IMR-90 (cell line): ENCODE measurements around the gene FSIP1. TPM values are rescaled to one million over a fixed set of nuclear protein-coding genes. Genes with fewer than 3 reads are reported as not detected.

Experiments used
- ATAC-seq: fragments of 200-7000 bp; cut with Tn5 transposase; 2 replicates; pipeline ENCODE4 v1.9.1; 2020; ENCODE audit warnings: low read depth, mild to moderate bottlenecking, moderate library complexity
- BruUV-seq: library from RNA; stranded (reverse); fragments of 400-500 nt; replicated peaks from 2 replicates; lab custom pipeline; 2021; lab: Mats Ljungman, UMichigan
- CTCF ChIA-PET: fragments of 300-600 bp; formaldehyde crosslinking; extraction: SDS; loops from one replicate; lab custom pipeline; 2021; ENCODE audit warnings: antibody characterized with exemption; lab: Yijun Ruan, JAX
- POLR2A ChIA-PET: fragments of 300-600 bp; sonication (Branson Sonifier 250); formaldehyde crosslinking; loops from one replicate; lab custom pipeline; 2022; ENCODE audit warnings: antibody characterized with exemption; ENCODE audit not compliant: unreplicated experiment; lab: Charles Lee
- DNase-seq: peaks from one replicate; pipeline ENCODE4 v3.0.0; 2013
- H2AFZ ChIP-seq: replicated peaks from 2 replicates; pipeline ENCODE3; 2013; ENCODE audit warnings: low read length, mild to moderate bottlenecking; ENCODE audit not compliant: poor library complexity
- H2AK5ac ChIP-seq: 2 replicates; pipeline ENCODE4 v1.6.1; 2013; ENCODE audit warnings: low read depth, low read length, inconsistent platforms
- H2AK9ac ChIP-seq: replicated peaks from 2 replicates; pipeline ENCODE3; 2013; ENCODE audit warnings: mild to moderate bottlenecking, low read depth, low read length, moderate library complexity; ENCODE audit not compliant: poor library complexity
- H2BK120ac ChIP-seq: 2 replicates; pipeline ENCODE4 v1.6.1; 2013; ENCODE audit warnings: low read depth, low read length, inconsistent platforms
- H2BK15ac ChIP-seq: 3 replicates; pipeline ENCODE4 v1.6.1; 2013; ENCODE audit warnings: low read depth, low read length, inconsistent platforms
- H2BK20ac ChIP-seq: 2 replicates; pipeline ENCODE4 v1.6.1; 2013; ENCODE audit warnings: low read depth, mild to moderate bottlenecking, inconsistent platforms, low read length, moderate library complexity
- H2BK5ac ChIP-seq: 2 replicates; pipeline ENCODE4 v1.6.1; 2013; ENCODE audit warnings: mild to moderate bottlenecking, low read depth, low read length, inconsistent platforms; ENCODE audit not compliant: poor library complexity, severe bottlenecking
- H3K14ac ChIP-seq: replicated peaks from 2 replicates; pipeline ENCODE4 v1.6.1; 2013; ENCODE audit warnings: low read depth, low read length, inconsistent platforms
- H3K18ac ChIP-seq: 2 replicates; pipeline ENCODE4 v1.6.1; 2013; ENCODE audit warnings: low read depth, low read length, control low read depth
- H3K23ac ChIP-seq: 2 replicates; pipeline ENCODE4 v1.6.1; 2013; ENCODE audit warnings: low read depth, low read length, inconsistent platforms
- H3K27ac ChIP-seq: 2 replicates; pipeline ENCODE4 v1.5.1; 2013; ENCODE audit warnings: mild to moderate bottlenecking, control low read depth, low read length; ENCODE audit not compliant: insufficient read depth
- H3K27me3 ChIP-seq: 2 replicates; pipeline ENCODE4 v1.6.1; 2013; ENCODE audit warnings: low read length; ENCODE audit not compliant: control insufficient read depth, insufficient read depth
- H3K36me3 ChIP-seq: 2 replicates; pipeline ENCODE4 v1.6.1; 2013; ENCODE audit warnings: low read length, mixed read lengths; ENCODE audit not compliant: control insufficient read depth, insufficient read depth
- H3K4ac ChIP-seq: 2 replicates; pipeline ENCODE4 v1.6.1; 2013; ENCODE audit warnings: low read depth, low read length, inconsistent platforms
- H3K4me1 ChIP-seq: 2 replicates; pipeline ENCODE4 v1.6.1; 2013; ENCODE audit warnings: low read length, mixed read lengths; ENCODE audit not compliant: control insufficient read depth, insufficient read depth
- H3K4me2 ChIP-seq: 2 replicates; pipeline ENCODE4 v1.6.1; 2013; ENCODE audit warnings: low read depth, mild to moderate bottlenecking, control low read depth, low read length, moderate library complexity
- H3K4me3 ChIP-seq: 2 replicates; pipeline ENCODE4 v1.5.1; 2013; ENCODE audit warnings: low read depth, mild to moderate bottlenecking, control low read depth, low read length, moderate library complexity; ENCODE audit not compliant: insufficient read depth
- H3K56ac ChIP-seq: 2 replicates; pipeline ENCODE4 v1.6.1; 2013; ENCODE audit warnings: low read length, inconsistent platforms; ENCODE audit not compliant: insufficient read depth; ENCODE audit errors: extremely low read depth
- H3K79me1 ChIP-seq, 2 experiments: 2 replicates each; pipeline ENCODE4 v1.6.1; 2013; ENCODE audit warnings: low read length in 2 of 2, inconsistent platforms in 1 of 2, low read depth in 1 of 2
- H3K9ac ChIP-seq: 2 replicates; pipeline ENCODE4 v1.6.1; 2013; ENCODE audit warnings: low read depth, low read length, control low read depth
- H3K9me1 ChIP-seq: 2 replicates; pipeline ENCODE4 v1.6.1; 2013; ENCODE audit warnings: low read length, inconsistent platforms; ENCODE audit not compliant: insufficient read depth
- H3K9me3 ChIP-seq: 2 replicates; pipeline ENCODE4 v1.6.1; 2013; ENCODE audit warnings: low read length; ENCODE audit not compliant: control insufficient read depth, insufficient read depth
- H4K20me1 ChIP-seq: 2 replicates; pipeline ENCODE4 v1.6.1; 2013; ENCODE audit warnings: low read length, inconsistent platforms; ENCODE audit not compliant: insufficient read depth
- H4K5ac ChIP-seq: 2 replicates; pipeline ENCODE4 v1.6.1; 2013; ENCODE audit warnings: mild to moderate bottlenecking, low read depth, low read length, control low read depth
- H4K8ac ChIP-seq, 2 experiments: 2 replicates each; pipeline ENCODE4 v1.6.1; 2013; ENCODE audit warnings: low read depth in 2 of 2, low read length in 2 of 2, control low read depth in 1 of 2, inconsistent platforms in 1 of 2
- H4K91ac ChIP-seq: 2 replicates; pipeline ENCODE4 v1.6.1; 2013; ENCODE audit warnings: low read depth, low read length, inconsistent platforms; ENCODE audit not compliant: insufficient read depth
- BHLHE40 ChIP-seq: fragments of 150-350 bp; IDR thresholded peaks from 2 replicates; pipeline ENCODE4 v1.6.1; 2016; ENCODE audit warnings: mild to moderate bottlenecking, low read depth, low read length
- CEBPB ChIP-seq: IDR thresholded peaks from 2 replicates; pipeline ENCODE4 v1.6.1; 2012; ENCODE audit warnings: low read depth, low read length, improper control_type of control experiment
- CHD1 ChIP-seq: IDR thresholded peaks from 2 replicates; pipeline ENCODE4 v1.6.1; 2012; ENCODE audit warnings: low read depth, low read length, improper control_type of control experiment
- CTCF ChIP-seq: conservative IDR thresholded peaks from 2 replicates; pipeline ENCODE4 v1.5.1; 2012; ENCODE audit warnings: mild to moderate bottlenecking, low read depth, low read length, improper control_type of control experiment
- ELK1 ChIP-seq: fragments of 150-350 bp; IDR thresholded peaks from 2 replicates; pipeline ENCODE4 v1.6.1; 2016; ENCODE audit warnings: low read depth, mild to moderate bottlenecking, low read length, moderate library complexity, borderline replicate concordance
- FOS ChIP-seq: fragments of 150-350 bp; IDR thresholded peaks from 2 replicates; pipeline ENCODE4 v1.6.1; 2016; ENCODE audit warnings: low read depth, low read length
- MAFK ChIP-seq: IDR thresholded peaks from 2 replicates; pipeline ENCODE4 v1.6.1; 2012; ENCODE audit warnings: low read depth, low read length, improper control_type of control experiment
- MXI1 ChIP-seq: IDR thresholded peaks from 2 replicates; pipeline ENCODE4 v1.6.1; 2012; ENCODE audit warnings: low read depth, mild to moderate bottlenecking, low read length, moderate library complexity, borderline replicate concordance
- RAD21 ChIP-seq: IDR thresholded peaks from 2 replicates; pipeline ENCODE4 v1.6.1; 2012; ENCODE audit warnings: low read length, improper control_type of control experiment
- RCOR1 ChIP-seq: IDR thresholded peaks from 2 replicates; pipeline ENCODE4 v1.6.1; 2012; ENCODE audit warnings: mild to moderate bottlenecking, low read length, improper control_type of control experiment; ENCODE audit not compliant: insufficient replicate concordance
- RFX5 ChIP-seq: IDR thresholded peaks from 2 replicates; pipeline ENCODE4 v1.8.0; 2012; ENCODE audit warnings: low read depth, mild to moderate bottlenecking, low read length, moderate library complexity
- SMC3 ChIP-seq: fragments of 150-350 bp; IDR thresholded peaks from 2 replicates; pipeline ENCODE4 v1.6.1; 2016; ENCODE audit warnings: low read depth, mild to moderate bottlenecking, antibody characterized with exemption, low read length, moderate library complexity
- USF2 ChIP-seq: fragments of 150-350 bp; IDR thresholded peaks from 2 replicates; pipeline ENCODE4 v1.6.1; 2017; ENCODE audit warnings: mild to moderate bottlenecking, antibody characterized with exemption, low read length, low read depth
- whole genome bisulfite sequencing, 2 experiments: methylation state at CpG; one replicate each; pipeline versions ENCODE4 v1.1.5 to v1.1.7; 2013; ENCODE audit warnings: missing lambda C conversion rate in 2 of 2; ENCODE audit not compliant: insufficient read length in 1 of 2; ENCODE audit errors: extremely low coverage in 2 of 2; 5-methylcytosine and 5-hydroxymethylcytosine counted together
- dilution Hi-C: fragments of 300-500 bp; cut with HindIII; formaldehyde crosslinking; loops from one replicate; pipeline ENCODE4 v1.14.3; 2018; ENCODE audit warnings: low sequenced_read_pairs; ENCODE audit not compliant: unreplicated experiment
- in situ Hi-C: fragments of 300-500 bp; cut with MboI; formaldehyde crosslinking; loops from 3 replicates; pipeline ENCODE4 v1.14.3; 2019; ENCODE audit warnings: low sequenced_read_pairs, inconsistent platforms, mixed read lengths
- intact Hi-C: fragments of 100-400 bp; cut with micrococcal nuclease; formaldehyde crosslinking; loops from 2 replicates; pipeline ENCODE4 v1.10.0; 2022
- polyA plus RNA-seq, 3 experiments: library from polyadenylated mRNA; depleted of rRNA; stranded (reverse); fragments of >200 nt; gene quantifications; 2 replicates each; pipeline ENCODE4 v1.2.3, GENCODE V29; 2012; ENCODE audit warnings: low replicate concordance in 1 of 3
- total RNA-seq: library from RNA; depleted of rRNA; stranded (reverse); fragments of >200 nt; gene quantifications from 2 replicates; pipeline ENCODE4 v1.2.3, GENCODE V29; 2012

FSIP1 gene
- total and polyA plus RNA-seq, 2 of the 4 experiments (the other 2 are of a cell fraction): 0.10 to 0.18 TPM

GRCh38 chr15:39584662-39585388 is 197.8 kb downstream of the FSIP1 start:
- in situ Hi-C loops (loop anchor here (5.0 kb wide), 4 partner anchors 413 to 878 kb away; no protein-coding TSS in a partner anchor), dilution Hi-C loops (no loop called here), intact Hi-C loops (loop anchor here (5.0 kb wide), 1 partner anchor 298 kb away; no protein-coding TSS in a partner anchor)
- ChIA-PET CTCF (interaction anchor here (0.5 to 1.0 kb wide), 2 partner anchors 172 to 648 kb away, joined by 3 to 4 read pairs; no protein-coding TSS in a partner anchor), POLR2A (interaction anchor here (0.8 to 1.3 kb wide), 2 partner anchors 403 to 588 kb away, joined by 3 to 5 read pairs; no protein-coding TSS in a partner anchor)
- ATAC-seq (no peak), DNase-seq (peak; percentile 28)
- Histone ChIP-seq H3K4me2 (peak overlapping the region; percentile 62), H2BK5ac (peak overlapping the region; percentile 13), H4K91ac (no peak overlapping the region), H4K20me1 (peaks cover 89% of the 10 kb centered on the region), H3K27me3 (no peaks in the 10 kb centered on the region), H2BK20ac (no peak overlapping the region), H3K9ac (peak overlapping the region; percentile 41), H2AK5ac (no peak overlapping the region), H3K27ac (peak overlapping the region; percentile 6; the same call in 1 of the 2 replicates), H3K14ac (peak overlapping the region; percentile 39; the same call in 1 of the 2 replicates), H3K56ac (no peak overlapping the region), H3K4me1 (no peaks in the 10 kb centered on the region), H2BK120ac (no peak overlapping the region), H3K23ac (peak overlapping the region; percentile 19; the same call in 1 of the 2 replicates), H3K18ac (no peak overlapping the region), H3K4me3 (peak overlapping the region; percentile 31), H2AFZ (no peak overlapping the region), H3K79me1 (peaks cover 4 to 76% of the 10 kb centered on the region in 2 experiments; a peak in 3 of 4 replicates), H4K8ac (peak overlapping the region in 1 of 2 experiments; percentile 32; a peak in 1 of 4 replicates), H4K5ac (no peak overlapping the region), H2AK9ac (no peak overlapping the region), H3K4ac (no peak overlapping the region), H3K36me3 (peaks cover 75% of the 10 kb centered on the region), H3K9me1 (peaks cover 10% of the 10 kb centered on the region; the same call in 1 of the 2 replicates), H3K9me3 (no peaks in the 10 kb centered on the region), H2BK15ac (no peak overlapping the region)
- BruUV-seq: no TSS peak
- WGBS, 2 experiments: no CpG with 5 or more reads among the region's 3 CpGs
- TF ChIP-seq RAD21 (no peak), SMC3 (no peak), CHD1 (no peak), RCOR1 (no peak), BHLHE40 (no peak), MAFK (no peak), USF2 (no peak), MXI1 (no peak), CEBPB (no peak), FOS (no peak), CTCF (no peak), ELK1 (no peak), RFX5 (no peak)
